Vagina (tissue), 2 donors: Measurements from ENCODE around the gene MUC6. TPM values are rescaled to one million over a fixed set of nuclear protein-coding genes. Genes with fewer than 3 reads are reported as not detected.

Experiments used
- DNase-seq, 2 donors: peaks; one replicate each; pipeline ENCODE4 v3.0.0-alpha.2; 2017; ENCODE audit errors: extremely low spot score in 2 of 2
- H3K27ac ChIP-seq: fragments of 200-600 bp; sonication (generic); one replicate; pipeline ENCODE4 v1.5.1; 2019
- H3K27me3 ChIP-seq: fragments of 200-600 bp; sonication (generic); one replicate; pipeline ENCODE4 v1.5.1; 2019
- H3K36me3 ChIP-seq, 2 donors: fragments of 200-600 bp; sonication (generic); one replicate each; pipeline ENCODE4 v1.5.1; 2017 to 2019
- H3K4me1 ChIP-seq: fragments of 200-600 bp; sonication (generic); one replicate; pipeline ENCODE4 v1.5.1; 2019
- H3K4me3 ChIP-seq, 2 donors: fragments of 200-600 bp; sonication (generic); 1 replicate in 1 of 2; 2 replicates in 1 of 2; pipeline ENCODE4 v1.5.1; 2016 to 2019
- H3K9me3 ChIP-seq: fragments of 200-600 bp; sonication (generic); one replicate; pipeline ENCODE4 v1.5.1; 2019
- POLR2A ChIP-seq, 2 donors: fragments of 450-650 bp; IDR thresholded peaks; one replicate each; pipeline ENCODE4 v1.6.1; 2017; ENCODE audit warnings: antibody characterized with exemption in 2 of 2, mild to moderate bottlenecking in 2 of 2, moderate library complexity in 2 of 2
- POLR2AphosphoS5 ChIP-seq, 2 donors: sonication (generic); formaldehyde crosslinking; IDR thresholded peaks; one replicate each; pipeline ENCODE4 v1.9.0; 2017; ENCODE audit warnings: antibody characterized with exemption in 2 of 2, mild to moderate bottlenecking in 2 of 2, low read depth in 1 of 2; ENCODE audit not compliant: insufficient read depth in 1 of 2
- intact Hi-C: fragments of 100-400 bp; cut with DNase I; formaldehyde crosslinking; loops from one replicate; pipeline ENCODE4 v1.15.1; 2023
- total RNA-seq: library from RNA; depleted of rRNA; stranded (reverse); fragments of >200 nt; gene quantifications from one replicate; pipeline ENCODE4 v1.2.3, GENCODE V29; 2016
- TF ChIP-seq, protein P1 (sequence below), 3 experiments: fragments of 450-650 bp in 2 of 3; fragments of 200-600 bp in 1 of 3; sonication (generic) in 1 of 3; IDR thresholded peaks; one replicate each; pipeline ENCODE4 v1.5.1; 2017 to 2019; ENCODE audit warnings: antibody characterized with exemption in 3 of 3, mild to moderate bottlenecking in 2 of 3, moderate library complexity in 2 of 3

Gene MUC6
- total RNA-seq, 1 donor from 2014 or later, result not detected

DNA sequence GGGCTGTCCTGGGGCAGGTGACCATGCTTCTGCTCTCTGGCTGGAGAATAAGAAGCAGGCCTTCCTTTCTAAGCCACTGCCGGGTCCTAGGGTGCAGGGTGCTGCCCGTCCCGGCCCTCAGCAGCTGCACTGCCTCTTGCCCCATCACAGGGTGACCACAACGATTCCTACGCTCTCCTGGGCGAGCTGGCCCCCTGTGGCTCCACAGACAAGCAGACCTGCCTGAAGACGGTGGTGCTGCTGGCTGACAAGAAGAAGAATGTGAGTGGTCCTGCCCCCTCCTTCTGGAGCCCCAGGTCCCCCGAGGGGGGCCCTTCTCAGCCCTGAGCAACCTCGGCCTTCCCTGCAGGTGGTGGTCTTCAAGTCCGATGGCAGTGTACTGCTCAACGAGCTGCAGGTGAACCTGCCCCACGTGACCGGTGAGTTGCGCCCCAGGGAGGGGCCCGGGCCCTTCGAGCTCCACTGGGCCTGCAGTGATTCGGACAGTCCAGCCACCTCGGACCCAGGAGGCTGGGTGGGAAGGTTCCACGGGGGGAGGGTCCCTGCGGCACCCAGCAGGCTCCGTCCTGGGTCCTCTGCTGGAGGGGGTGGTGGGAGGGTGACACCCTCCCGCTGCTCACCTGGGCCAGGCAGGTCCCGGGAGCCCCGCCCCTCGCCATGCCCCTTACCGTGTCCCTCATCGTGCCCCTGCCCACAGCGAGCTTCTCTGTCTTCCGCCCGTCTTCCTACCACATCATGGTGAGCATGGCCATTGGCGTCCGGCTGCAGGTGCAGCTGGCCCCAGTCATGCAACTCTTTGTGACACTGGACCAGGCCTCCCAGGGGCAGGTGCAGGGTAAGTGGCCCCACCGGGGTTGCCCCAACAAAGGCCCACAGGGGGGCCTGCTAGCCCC, 46.5 kb upstream of the MUC6 start:
- no peak for DNase-seq
- no peaks in the 10 kb centered on the region for H3K36me3 ChIP-seq
- intact Hi-C loops, result loop anchor here (10.0 kb wide), 1 partner anchor 362 kb away; no protein-coding TSS in a partner anchor
- H3K4me3 ChIP-seq, result no peak overlapping the region
- no peak overlapping the region for H3K27ac ChIP-seq
- H3K27me3 ChIP-seq, result no peaks in the 10 kb centered on the region
- no peak for TF ChIP-seq POLR2AphosphoS5 (IDR thresholded peaks at IDR 0.05; ENCODE audit: insufficient read depth in 1 of 2, low read depth in 1 of 2)
- TF ChIP-seq POLR2A (IDR thresholded peaks at IDR 0.05), result no peak
- TF ChIP-seq, protein P1, sequence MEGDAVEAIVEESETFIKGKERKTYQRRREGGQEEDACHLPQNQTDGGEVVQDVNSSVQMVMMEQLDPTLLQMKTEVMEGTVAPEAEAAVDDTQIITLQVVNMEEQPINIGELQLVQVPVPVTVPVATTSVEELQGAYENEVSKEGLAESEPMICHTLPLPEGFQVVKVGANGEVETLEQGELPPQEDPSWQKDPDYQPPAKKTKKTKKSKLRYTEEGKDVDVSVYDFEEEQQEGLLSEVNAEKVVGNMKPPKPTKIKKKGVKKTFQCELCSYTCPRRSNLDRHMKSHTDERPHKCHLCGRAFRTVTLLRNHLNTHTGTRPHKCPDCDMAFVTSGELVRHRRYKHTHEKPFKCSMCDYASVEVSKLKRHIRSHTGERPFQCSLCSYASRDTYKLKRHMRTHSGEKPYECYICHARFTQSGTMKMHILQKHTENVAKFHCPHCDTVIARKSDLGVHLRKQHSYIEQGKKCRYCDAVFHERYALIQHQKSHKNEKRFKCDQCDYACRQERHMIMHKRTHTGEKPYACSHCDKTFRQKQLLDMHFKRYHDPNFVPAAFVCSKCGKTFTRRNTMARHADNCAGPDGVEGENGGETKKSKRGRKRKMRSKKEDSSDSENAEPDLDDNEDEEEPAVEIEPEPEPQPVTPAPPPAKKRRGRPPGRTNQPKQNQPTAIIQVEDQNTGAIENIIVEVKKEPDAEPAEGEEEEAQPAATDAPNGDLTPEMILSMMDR (IDR thresholded peaks at IDR 0.05), result no peak
- no peaks in the 10 kb centered on the region for H3K4me1 ChIP-seq
- no peaks in the 10 kb centered on the region for H3K9me3 ChIP-seq

GRCh38 chr11:1082346-1082727, 45.8 kb upstream of the MUC6 start:
- no peaks in the 10 kb centered on the region for H3K36me3 ChIP-seq
- DNase-seq, result no peak
- H3K9me3 ChIP-seq, result no peaks in the 10 kb centered on the region
- H3K4me1 ChIP-seq, result no peaks in the 10 kb centered on the region
- TF ChIP-seq POLR2AphosphoS5 (IDR thresholded peaks at IDR 0.05; ENCODE audit: insufficient read depth in 1 of 2, low read depth in 1 of 2), result no peak
- no peak for TF ChIP-seq POLR2A (IDR thresholded peaks at IDR 0.05)
- TF ChIP-seq, protein P1 (IDR thresholded peaks at IDR 0.05), result no peak
- H3K27ac ChIP-seq, result no peak overlapping the region
- intact Hi-C loops, result loop anchor here (10.0 kb wide), 1 partner anchor 362 kb away; no protein-coding TSS in a partner anchor
- no peaks in the 10 kb centered on the region for H3K27me3 ChIP-seq
- H3K4me3 ChIP-seq, result no peak overlapping the region

DNA sequence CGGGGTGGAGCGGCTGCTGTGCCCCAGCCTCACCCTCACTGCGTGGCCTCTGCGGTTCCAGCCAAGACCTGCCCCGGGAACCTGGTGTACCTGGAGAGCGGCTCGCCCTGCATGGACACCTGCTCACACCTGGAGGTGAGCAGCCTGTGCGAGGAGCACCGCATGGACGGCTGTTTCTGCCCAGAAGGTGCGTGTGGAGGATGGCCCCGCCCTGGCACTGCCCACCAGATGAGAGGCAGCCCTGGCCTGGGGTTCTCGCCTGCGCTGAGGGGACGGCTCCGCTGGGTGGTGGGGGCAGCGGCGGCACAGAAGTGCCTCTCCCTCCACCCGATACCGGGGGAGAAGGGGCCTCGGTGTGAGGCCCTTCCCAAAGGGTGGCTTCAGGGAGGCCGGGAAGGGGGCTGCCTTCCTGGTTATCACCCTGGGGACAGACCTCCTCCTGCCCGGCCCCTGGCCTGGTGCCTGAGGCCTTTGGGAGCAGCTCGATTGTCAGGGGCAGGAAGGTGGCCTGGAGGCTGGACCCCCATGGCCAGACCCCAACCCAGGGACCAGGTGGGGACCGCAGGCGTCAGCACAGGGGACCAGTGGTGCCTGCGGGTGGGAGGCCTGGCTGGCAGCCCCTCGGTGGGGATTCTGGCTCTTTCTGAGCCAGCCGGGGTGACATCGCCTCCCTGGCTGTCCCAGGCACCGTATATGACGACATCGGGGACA, 45.2 kb upstream of the MUC6 start:
- Histone ChIP-seq H3K27ac (no peak overlapping the region), H3K4me1 (no peaks in the 10 kb centered on the region), H3K4me3 (no peak overlapping the region), H3K27me3 (no peaks in the 10 kb centered on the region), H3K36me3 (no peaks in the 10 kb centered on the region), H3K9me3 (no peaks in the 10 kb centered on the region)
- intact Hi-C loops, result loop anchor here (10.0 kb wide), 1 partner anchor 363 kb away; no protein-coding TSS in a partner anchor
- TF ChIP-seq POLR2AphosphoS5 (IDR thresholded peaks at IDR 0.05; ENCODE audit: insufficient read depth in 1 of 2, low read depth in 1 of 2) (no peak), POLR2A (IDR thresholded peaks at IDR 0.05) (no peak)
- TF ChIP-seq, protein P1 (IDR thresholded peaks at IDR 0.05), result no peak
- DNase-seq, result no peak

DNA sequence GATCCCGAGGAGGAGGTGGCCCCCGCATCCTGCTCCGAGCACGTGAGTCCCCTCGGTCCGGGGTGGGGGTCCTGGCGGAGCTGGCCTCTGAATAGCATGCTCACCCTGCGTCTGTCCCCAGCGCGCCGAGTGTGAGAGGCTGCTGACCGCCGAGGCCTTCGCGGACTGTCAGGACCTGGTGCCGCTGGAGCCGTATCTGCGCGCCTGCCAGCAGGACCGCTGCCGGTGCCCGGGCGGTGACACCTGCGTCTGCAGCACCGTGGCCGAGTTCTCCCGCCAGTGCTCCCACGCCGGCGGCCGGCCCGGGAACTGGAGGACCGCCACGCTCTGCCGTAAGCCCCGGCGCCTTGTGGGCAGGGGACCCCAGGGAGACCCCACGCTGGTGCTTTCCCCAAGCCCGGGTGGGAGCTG, 41.7 kb upstream of the MUC6 start:
- Histone ChIP-seq H3K27ac (no peak overlapping the region), H3K27me3 (no peaks in the 10 kb centered on the region), H3K4me3 (no peak overlapping the region), H3K9me3 (no peaks in the 10 kb centered on the region), H3K4me1 (peaks cover 6% of the 10 kb centered on the region), H3K36me3 (no peaks in the 10 kb centered on the region)
- no peak for DNase-seq
- TF ChIP-seq, protein P1 (IDR thresholded peaks at IDR 0.05), result no peak
- intact Hi-C loops, result no loop called here
